Breast epithelium (tissue), 4 donors: Measurements from ENCODE around the gene JMJD8. TPM values are rescaled to one million over a fixed set of nuclear protein-coding genes. Genes with fewer than 3 reads are reported as not detected.

Source experiments
- DNase-seq, 2 donors: peaks; one replicate each; pipeline ENCODE4 v3.0.0-alpha.2; 2019; ENCODE audit warnings: low spot score in 2 of 2
- H3K27ac ChIP-seq, 2 donors: fragments of 200-600 bp; sonication (generic) in 1 of 2; one replicate each; pipeline ENCODE4 v1.5.1; 2016 to 2019; ENCODE audit warnings: mild to moderate bottlenecking in 1 of 2
- H3K27me3 ChIP-seq, 2 donors: fragments of 200-600 bp; sonication (generic) in 1 of 2; one replicate each; pipeline versions ENCODE4 v1.5.1 to v1.6.0; 2017 to 2019; ENCODE audit warnings: control low read depth in 1 of 2, mild to moderate bottlenecking in 1 of 2
- H3K36me3 ChIP-seq: fragments of 200-600 bp; one replicate; pipeline ENCODE4 v1.5.1; 2019
- H3K4me1 ChIP-seq, 2 donors: fragments of 200-600 bp; sonication (generic); one replicate each; pipeline ENCODE4 v1.5.1; 2016 to 2019; ENCODE audit warnings: control low read depth in 1 of 2
- H3K4me3 ChIP-seq, 3 donors: fragments of 200-600 bp; sonication (generic); 1 replicate in 2 of 3; 2 replicates in 1 of 3; pipeline ENCODE4 v1.5.1; 2016 to 2019; ENCODE audit warnings: mild to moderate bottlenecking in 3 of 3, moderate library complexity in 2 of 3
- H3K9me3 ChIP-seq, 2 donors: fragments of 200-600 bp; sonication (generic) in 1 of 2; one replicate each; pipeline ENCODE4 v1.5.1; 2016 to 2019; ENCODE audit warnings: control low read depth in 1 of 2
- CTCF ChIP-seq, 3 donors: fragments of 450-650 bp; IDR thresholded peaks; one replicate each; pipeline ENCODE4 v1.5.1; 2016 to 2017; ENCODE audit warnings: antibody characterized with exemption in 3 of 3, mild to moderate bottlenecking in 3 of 3, moderate library complexity in 3 of 3
- POLR2A ChIP-seq: fragments of 450-650 bp; IDR thresholded peaks from one replicate; pipeline ENCODE4 v1.6.1; 2016; ENCODE audit warnings: antibody characterized with exemption, mild to moderate bottlenecking, moderate library complexity
- POLR2AphosphoS5 ChIP-seq, 3 donors: sonication (generic); formaldehyde crosslinking; IDR thresholded peaks; one replicate each; pipeline ENCODE4 v1.6.1; 2017; ENCODE audit warnings: antibody characterized with exemption in 3 of 3
- intact Hi-C: fragments of 100-400 bp; cut with DNase I; formaldehyde crosslinking; loops from one replicate; pipeline ENCODE4 v1.15.1; 2023; ENCODE audit warnings: low total_unique reads
- total RNA-seq, 3 donors: library from RNA; depleted of rRNA; stranded (reverse); fragments of >200 nt; gene quantifications; one replicate each; pipeline ENCODE4 v1.1.0, GENCODE V29; 2016

The JMJD8 gene
- total RNA-seq, 3 donors from 2014 or later, result 67.2 to 83.4 (median 67.5) TPM

- peak overlapping the region; percentile 80 to 96 for H3K27ac ChIP-seq
- TF ChIP-seq POLR2A (no peak), POLR2AphosphoS5 (IDR thresholded peaks at IDR 0.05) (peak in 1 of 3 donors; percentile 18)
- H3K36me3 ChIP-seq, result no peaks in the 10 kb centered on the region
- intact Hi-C loops, result no loop called here
- peaks cover 9 to 31% of the 10 kb centered on the region in 2 donors for H3K4me1 ChIP-seq
- peak overlapping the region; percentile 72 to 90 (median 86) for H3K4me3 ChIP-seq
- H3K27me3 ChIP-seq, result no peaks in the 10 kb centered on the region
- H3K9me3 ChIP-seq, result no peaks in the 10 kb centered on the region
- peak in 1 of 2 donors; percentile 73 for DNase-seq
These were observed 5.0 kb downstream of the JMJD8 start for GRCh38 chr16:678858-679813.

GRCh38 chr16:678209-678857, 5.8 kb downstream of the JMJD8 start:
- no peak for TF ChIP-seq POLR2A
- no peak for TF ChIP-seq CTCF (IDR thresholded peaks at IDR 0.05)
- TF ChIP-seq POLR2AphosphoS5 (IDR thresholded peaks at IDR 0.05), result no peak
- DNase-seq, result no peak
- Histone ChIP-seq H3K27me3 (no peaks in the 10 kb centered on the region), H3K9me3 (no peaks in the 10 kb centered on the region), H3K4me3 (no peak overlapping the region), H3K4me1 (peaks cover 9 to 27% of the 10 kb centered on the region in 2 donors), H3K27ac (peak overlapping the region; percentile 80 to 96), H3K36me3 (no peaks in the 10 kb centered on the region)
- intact Hi-C loops, result no loop called here

GRCh38 chr16:677316-678190, 6.6 kb downstream of the JMJD8 start:
- intact Hi-C loops, result no loop called here
- no peaks in the 10 kb centered on the region for H3K27me3 ChIP-seq
- H3K4me3 ChIP-seq, result peak overlapping the region in 2 of 3 donors; percentile 15 to 39
- H3K4me1 ChIP-seq, result peaks cover 9 to 21% of the 10 kb centered on the region in 2 donors
- DNase-seq, result no peak
- TF ChIP-seq POLR2A, result no peak
- TF ChIP-seq POLR2AphosphoS5 (IDR thresholded peaks at IDR 0.05), result no peak
- TF ChIP-seq CTCF (IDR thresholded peaks at IDR 0.05), result no peak
- no peak overlapping the region for H3K27ac ChIP-seq
- H3K9me3 ChIP-seq, result no peaks in the 10 kb centered on the region
- peaks cover 1% of the 10 kb centered on the region for H3K36me3 ChIP-seq

GRCh38 chr16:676913-677312, 7.2 kb downstream of the JMJD8 start:
- H3K4me3 ChIP-seq, result peak overlapping the region in 2 of 3 donors; percentile 15 to 39
- no peaks in the 10 kb centered on the region for H3K9me3 ChIP-seq
- TF ChIP-seq CTCF (IDR thresholded peaks at IDR 0.05) (no peak), POLR2A (no peak), POLR2AphosphoS5 (IDR thresholded peaks at IDR 0.05) (no peak)
- intact Hi-C loops, result no loop called here
- H3K36me3 ChIP-seq, result peaks cover 6% of the 10 kb centered on the region
- DNase-seq, result peak in 1 of 2 donors; percentile 74
- no peaks in the 10 kb centered on the region for H3K27me3 ChIP-seq
- peaks cover 9 to 20% of the 10 kb centered on the region in 2 donors for H3K4me1 ChIP-seq
- H3K27ac ChIP-seq, result no peak overlapping the region

GRCh38 chr16:676565-676902, 7.6 kb downstream of the JMJD8 start:
- Histone ChIP-seq H3K4me3 (peak overlapping the region in 1 of 3 donors; percentile 39), H3K27me3 (no peaks in the 10 kb centered on the region), H3K4me1 (peaks cover 7 to 16% of the 10 kb centered on the region in 2 donors), H3K9me3 (no peaks in the 10 kb centered on the region), H3K27ac (no peak overlapping the region), H3K36me3 (peaks cover 6% of the 10 kb centered on the region)
- no peak for DNase-seq
- TF ChIP-seq POLR2A, result no peak
- no peak for TF ChIP-seq CTCF (IDR thresholded peaks at IDR 0.05)
- TF ChIP-seq POLR2AphosphoS5 (IDR thresholded peaks at IDR 0.05), result no peak
- intact Hi-C loops, result no loop called here
